ENCODE results near the gene ENTHD1.

GRCh38 chr22:39894554-39895092 is 1.1 kb upstream of the ENTHD1 start:
- TF ChIP-seq CTCF (IDR thresholded peaks at IDR 0.05; ENCODE audit: low read depth, low read length, poor library complexity, severe bottlenecking) (no peak), EZH2phosphoT487 (IDR thresholded peaks at IDR 0.05; ENCODE audit: borderline replicate concordance, low read length) (no peak)

All from DOHH2 (cell line).